KG1 (cell line): ENCODE data around the gene STAT5A.
"Not testable (repeated sequence)": the region's sequence is repeated elsewhere in the genome, so short reads cannot be mapped to it uniquely, and the experiment has no call there.

ENCODE experiments used
- DNase-seq: peaks from one replicate; lab custom pipeline; 2025; lab: John Stamatoyannopoulos, UW

Gene STAT5A

GRCh38 chr17:42308446-42308845 is 20.1 kb downstream of the STAT5A start:
- no peak for DNase-seq

DNA sequence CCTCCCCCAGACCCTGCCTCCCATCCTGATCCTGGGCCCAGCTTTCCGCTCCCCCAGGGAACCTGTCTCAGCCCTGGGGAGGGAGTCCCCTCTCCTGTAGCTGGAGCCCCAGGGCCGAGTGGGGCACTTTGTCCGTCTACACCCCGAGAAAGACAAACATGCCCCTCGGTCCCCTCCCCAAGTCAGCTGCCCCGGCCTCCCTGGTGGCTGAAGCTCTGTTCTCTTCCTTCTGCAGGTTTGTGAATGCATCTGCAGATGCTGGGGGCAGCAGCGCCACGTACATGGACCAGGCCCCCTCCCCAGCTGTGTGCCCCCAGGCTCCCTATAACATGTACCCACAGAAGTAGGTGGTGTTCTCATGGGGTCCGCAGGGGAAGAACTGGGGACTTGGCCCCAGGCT is 20.8 kb downstream of the STAT5A start:
- DNase-seq = no peak

GRCh38 chr17:42309986-42310786 is 21.9 kb downstream of the STAT5A start:
- no peak for DNase-seq

- DNase-seq = no peak
Measured at GRCh38 chr17:42310787-42311215, 22.5 kb downstream of the STAT5A start.

GRCh38 chr17:42311240-42312034 is 23.1 kb downstream of the STAT5A start:
- peak; percentile 24 for DNase-seq

- no peak for DNase-seq
Measured at GRCh38 chr17:42312035-42312284, 23.7 kb downstream of the STAT5A start.

- DNase-seq = peak; percentile 90
Measured at GRCh38 chr17:42312285-42313130, 24.2 kb downstream of the STAT5A start.

DNA sequence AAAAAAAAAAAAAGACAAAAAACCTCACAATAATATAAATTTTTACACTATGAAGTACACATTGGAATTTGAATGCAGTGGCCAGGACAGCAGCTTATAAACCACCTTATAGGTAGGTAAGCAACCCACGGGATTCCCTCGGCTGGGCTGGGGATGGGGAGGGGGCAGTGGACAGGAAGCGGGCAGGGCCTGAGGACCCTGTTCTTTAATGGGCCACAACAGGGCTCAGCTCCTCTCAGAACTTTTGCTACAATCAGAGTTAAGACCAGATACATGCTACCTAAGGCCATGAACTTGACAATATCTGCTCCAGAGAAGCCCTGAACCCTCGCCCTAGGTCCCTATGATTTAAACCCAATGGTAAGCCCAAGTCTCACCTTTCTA is 25.1 kb downstream of the STAT5A start:
- DNase-seq = no peak

GRCh38 chr17:42313773-42314566 is 25.7 kb downstream of the STAT5A start:
- DNase-seq = no peak

DNA sequence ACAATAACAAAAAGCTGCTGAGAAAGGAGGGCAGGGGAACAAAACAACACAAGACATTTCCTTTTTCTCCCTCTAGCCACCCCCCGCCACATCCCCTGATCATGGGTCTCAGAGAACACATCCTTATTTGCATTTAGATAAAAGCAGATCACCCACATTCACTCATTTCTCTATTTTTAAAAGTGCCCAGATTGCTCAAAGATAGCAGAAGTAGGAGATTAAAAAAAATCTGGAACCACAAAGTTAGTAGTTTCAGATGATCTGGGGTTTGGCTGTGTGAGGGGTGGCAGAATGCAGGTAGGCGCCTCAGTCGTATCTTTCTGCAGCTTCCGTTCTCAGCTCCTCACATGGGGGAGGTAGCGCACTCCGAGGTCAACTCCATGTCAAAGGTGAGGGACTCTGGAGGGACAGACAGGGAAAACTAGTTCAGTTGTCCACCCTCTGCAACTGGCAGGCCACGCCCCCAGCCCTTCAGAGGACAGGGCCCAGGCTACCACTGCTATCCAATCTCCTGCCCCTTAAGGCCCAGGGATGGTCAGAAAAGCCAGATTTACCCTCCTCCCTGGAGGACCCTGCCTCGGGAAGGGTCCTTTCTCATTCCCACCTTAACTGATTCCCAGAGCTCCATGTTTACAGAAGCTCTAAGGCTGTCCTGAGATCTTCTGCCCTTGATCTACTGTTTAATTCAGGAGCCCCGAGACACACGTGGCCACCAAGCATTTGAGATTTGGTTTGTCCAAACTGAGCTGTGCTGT is 27.3 kb downstream of the STAT5A start:
- DNase-seq = no peak

- no peak for DNase-seq
Measured at GRCh38 chr17:42316755-42317154, 28.5 kb downstream of the STAT5A start.

DNA sequence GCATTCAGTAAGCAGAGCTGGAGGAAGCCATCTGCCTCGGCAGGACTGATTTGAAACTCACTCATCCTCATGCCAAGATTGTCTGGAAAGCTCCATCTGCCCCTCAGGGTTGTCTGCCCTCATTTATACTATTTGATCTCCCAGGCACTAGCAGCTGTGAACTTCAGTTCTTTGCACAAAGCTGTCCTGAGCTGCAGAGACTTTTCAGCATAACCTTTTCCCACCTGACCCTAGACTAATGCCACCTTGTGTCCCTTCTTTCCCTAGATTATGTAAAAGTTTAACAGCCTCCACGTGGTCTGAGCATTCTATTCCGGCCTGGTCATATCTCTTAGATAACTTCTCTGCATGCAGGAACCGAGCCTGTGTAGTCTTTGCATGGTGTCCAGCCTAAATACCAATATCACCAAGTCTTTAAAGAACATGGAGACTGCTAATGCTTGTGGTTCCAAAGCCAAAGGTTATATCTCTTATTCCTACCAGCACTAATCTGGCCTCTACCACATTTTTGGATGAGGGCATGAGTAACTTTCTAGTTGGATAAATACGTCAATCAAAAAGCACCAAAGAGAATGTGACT is 29.1 kb downstream of the STAT5A start:
- DNase-seq = no peak

GRCh38 chr17:42317967-42318366 is 29.7 kb downstream of the STAT5A start:
- not testable (repeated sequence) for DNase-seq

- DNase-seq = no peak
Measured at GRCh38 chr17:42321555-42321954, 33.3 kb downstream of the STAT5A start.

GRCh38 chr17:42322382-42323267 is 34.3 kb downstream of the STAT5A start:
- DNase-seq = peak; percentile 95

DNA sequence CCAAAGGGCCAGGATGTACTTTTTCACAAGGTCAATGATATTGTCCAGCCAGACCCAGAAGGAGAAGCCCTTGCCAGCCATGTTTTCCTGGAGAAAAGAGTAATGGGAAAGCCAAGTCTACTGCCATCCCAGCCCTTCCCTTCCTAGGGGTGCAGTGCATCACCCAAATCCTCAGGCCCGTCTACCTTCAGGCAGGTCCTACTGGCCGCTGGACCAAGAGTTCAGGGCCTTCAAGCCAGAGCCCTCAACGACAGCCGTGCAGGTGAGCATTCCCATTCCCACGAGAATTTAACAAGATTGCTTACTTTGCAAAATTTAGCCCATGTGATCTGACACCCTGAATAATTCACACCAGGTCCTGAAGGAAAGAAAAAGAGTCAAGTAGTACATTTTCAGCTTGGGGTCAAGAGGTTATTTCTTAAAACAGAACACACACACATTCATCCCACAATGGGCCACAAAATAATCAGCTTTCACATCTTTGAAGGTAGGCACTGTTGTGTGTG is 35.0 kb downstream of the STAT5A start:
- DNase-seq = no peak

DNA sequence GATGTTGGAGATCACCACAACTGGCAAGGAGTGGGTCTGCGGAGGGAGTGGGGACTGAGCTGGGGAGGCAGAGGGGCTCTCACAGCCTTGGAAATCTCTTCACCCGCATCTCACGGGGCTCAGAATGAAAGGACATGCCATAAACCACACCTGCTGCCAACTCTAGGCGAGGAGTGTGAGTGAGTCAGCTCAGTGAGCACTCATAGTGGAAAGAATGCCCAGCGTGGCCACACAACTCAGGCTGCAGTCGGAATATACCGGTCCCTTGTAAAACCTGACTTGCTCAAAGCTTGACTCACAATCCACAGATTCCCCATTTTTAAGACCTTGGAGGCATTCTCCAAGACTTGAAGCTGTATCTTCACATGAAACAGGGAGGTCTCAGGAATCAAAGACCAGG is 36.7 kb downstream of the STAT5A start:
- no peak for DNase-seq

GRCh38 chr17:42329025-42329976 is 41.0 kb downstream of the STAT5A start:
- no peak for DNase-seq
